ENCODE data around the gene HES2. TPM values are rescaled to one million over a fixed set of nuclear protein-coding genes. Genes with fewer than 3 reads are reported as not detected.

HES2 gene
- total and polyA plus RNA-seq, 4 experiments from 2014 or later, result not detected

GRCh38 chr1:6412896-6413295 lies 6.8 kb downstream of the HES2 start:
- Mint-ChIP-seq H3K36me3 (no peaks in the 10 kb centered on the region), H3K4me3 (no peak overlapping the region), H3K27me3 (peaks cover 38 to 48% of the 10 kb centered on the region in 2 donors), H3K9me3 (no peaks in the 10 kb centered on the region), H3K27ac (peak overlapping the region in 1 of 7 donors; percentile 16), H3K4me1 (peaks cover 1 to 7% (median 5%) of the 10 kb centered on the region in 4 donors)
- Histone ChIP-seq H3K36me3 (ENCODE audit: insufficient read depth, low read length) (no peaks in the 10 kb centered on the region), H3K4me3 (ENCODE audit: low read length in 2 of 2) (no peak overlapping the region), H3K27me3 (ENCODE audit: insufficient read depth, low read length) (peaks cover 34% of the 10 kb centered on the region), H3K4me1 (ENCODE audit: insufficient read depth, low read length) (peaks cover 8% of the 10 kb centered on the region), H3K9me3 (ENCODE audit: control insufficient read depth in 1 of 2, low read length in 2 of 2) (no peaks in the 10 kb centered on the region), H3K27ac (ENCODE audit: low read depth, low read length) (no peak overlapping the region)
- ChIA-PET CTCF (ENCODE audit: partially characterized antibody) (interaction anchor here (1.4 to 5.5 kb wide), 5 partner anchors 8 to 166 kb away, joined by 3 to 30 read pairs (median 6); no protein-coding TSS in a partner anchor), POLR2A (ENCODE audit: partially characterized antibody) (no interaction called here)
- no peak for DNase-seq
- intact Hi-C loops (cut with micrococcal nuclease), result no loop called here

DNA sequence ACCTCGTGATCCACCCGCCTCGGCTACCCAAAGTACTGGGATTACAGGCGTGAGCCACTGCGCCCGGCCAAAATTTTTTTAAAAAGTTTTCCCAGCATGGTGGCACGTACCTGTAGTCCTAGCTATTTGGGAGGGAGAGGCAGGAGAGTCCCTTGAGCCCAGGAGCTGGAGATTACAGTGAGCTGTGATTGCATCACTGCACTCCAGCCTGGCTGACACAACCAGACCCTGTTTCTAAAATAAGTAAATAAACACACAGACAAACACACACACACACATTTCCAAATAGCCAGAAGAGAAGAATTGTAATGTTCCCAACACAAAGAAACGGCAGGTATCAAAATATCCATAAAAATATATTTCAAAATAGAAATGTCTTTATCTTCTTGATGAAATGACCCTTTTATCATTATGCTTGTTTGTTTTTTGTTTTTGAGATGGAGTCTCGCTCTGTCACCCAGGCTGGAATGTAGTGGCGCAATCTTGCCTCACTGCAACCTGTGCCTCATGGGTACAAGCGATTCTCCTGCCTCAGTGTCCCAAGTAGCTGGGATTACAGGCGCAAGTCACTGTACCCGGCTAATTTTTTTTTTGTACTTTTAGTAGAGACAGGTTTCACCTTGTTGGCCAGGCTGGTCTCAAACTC lies 9.3 kb downstream of the HES2 start:
- Histone ChIP-seq H3K9me3 (ENCODE audit: control insufficient read depth in 1 of 2, low read length in 2 of 2) (no peaks in the 10 kb centered on the region), H3K27me3 (ENCODE audit: insufficient read depth, low read length) (peaks cover 11% of the 10 kb centered on the region), H3K36me3 (ENCODE audit: insufficient read depth, low read length) (no peaks in the 10 kb centered on the region), H3K4me3 (ENCODE audit: low read length in 2 of 2) (no peak overlapping the region), H3K27ac (ENCODE audit: low read depth, low read length) (no peak overlapping the region), H3K4me1 (ENCODE audit: insufficient read depth, low read length) (peaks cover 8% of the 10 kb centered on the region)
- Mint-ChIP-seq H3K27ac (no peak overlapping the region), H3K36me3 (no peaks in the 10 kb centered on the region), H3K9me3 (no peaks in the 10 kb centered on the region), H3K27me3 (peaks cover 17 to 27% of the 10 kb centered on the region in 2 donors), H3K4me1 (peaks cover 0 to 7% (median 5%) of the 10 kb centered on the region in 4 donors), H3K4me3 (no peak overlapping the region)
- intact Hi-C loops (cut with micrococcal nuclease), result no loop called here
- no peak for DNase-seq
- CTCF ChIA-PET (ENCODE audit: partially characterized antibody), result interaction anchor here (1.6 to 5.5 kb wide), 2 partner anchors 12 to 62 kb away, joined by 6 to 30 read pairs; no protein-coding TSS in a partner anchor
- POLR2A ChIA-PET (ENCODE audit: partially characterized antibody), result no interaction called here

GRCh38 chr1:6409733-6410132 lies 10.0 kb downstream of the HES2 start:
- H3K4me1 ChIP-seq (ENCODE audit: insufficient read depth, low read length), result peaks cover 6% of the 10 kb centered on the region
- H3K36me3 Mint-ChIP-seq, result no peaks in the 10 kb centered on the region
- no peaks in the 10 kb centered on the region for H3K36me3 ChIP-seq (ENCODE audit: insufficient read depth, low read length)
- H3K27me3 Mint-ChIP-seq, result peaks cover 12 to 22% of the 10 kb centered on the region in 2 donors
- no peak overlapping the region for H3K4me3 Mint-ChIP-seq
- H3K9me3 ChIP-seq (ENCODE audit: control insufficient read depth in 1 of 2, low read length in 2 of 2), result no peaks in the 10 kb centered on the region
- no peak overlapping the region for H3K27ac ChIP-seq (ENCODE audit: low read depth, low read length)
- H3K27ac Mint-ChIP-seq, result no peak overlapping the region
- H3K4me1 Mint-ChIP-seq, result peaks cover 1 to 8% (median 5%) of the 10 kb centered on the region in 4 donors
- no peak overlapping the region for H3K4me3 ChIP-seq (ENCODE audit: low read length in 2 of 2)
- ChIA-PET CTCF (ENCODE audit: partially characterized antibody) (interaction anchor here (0.6 to 11.7 kb wide), 4 partner anchors 13 to 119 kb away, joined by 4 to 173 read pairs (median 17); no protein-coding TSS in a partner anchor), POLR2A (ENCODE audit: partially characterized antibody) (no interaction called here)
- peaks cover 5% of the 10 kb centered on the region for H3K27me3 ChIP-seq (ENCODE audit: insufficient read depth, low read length)
- no peak for DNase-seq
- no peaks in the 10 kb centered on the region for H3K9me3 Mint-ChIP-seq
- intact Hi-C loops (cut with micrococcal nuclease), result no loop called here

DNA sequence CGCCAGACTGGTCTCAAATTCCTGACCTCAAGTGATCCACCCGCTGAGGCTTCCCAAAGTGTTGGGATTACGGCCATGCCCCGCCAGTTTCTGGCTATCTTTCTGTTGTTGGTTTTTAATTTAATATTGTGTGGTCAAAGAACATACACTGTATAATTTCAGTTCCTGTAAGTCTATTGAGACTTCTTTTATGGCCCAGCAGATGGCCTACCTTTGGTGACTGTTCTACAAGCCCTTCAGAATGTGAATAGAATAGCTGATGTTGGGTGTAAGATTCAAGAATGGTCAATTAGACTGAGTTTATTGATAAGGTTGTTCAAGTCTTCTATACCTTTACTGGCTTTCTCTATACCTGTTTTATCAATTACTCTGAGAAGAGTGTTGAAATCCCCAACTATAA lies 10.7 kb downstream of the HES2 start:
- H3K9me3 Mint-ChIP-seq, result no peaks in the 10 kb centered on the region
- H3K27me3 Mint-ChIP-seq, result peaks cover 5 to 15% of the 10 kb centered on the region in 2 donors
- POLR2A ChIA-PET (ENCODE audit: partially characterized antibody), result no interaction called here
- H3K27me3 ChIP-seq (ENCODE audit: insufficient read depth, low read length), result no peaks in the 10 kb centered on the region
- H3K4me1 Mint-ChIP-seq, result peaks cover 0 to 4% (median 1%) of the 10 kb centered on the region in 4 donors
- DNase-seq, result no peak
- H3K4me3 ChIP-seq (ENCODE audit: low read length in 2 of 2), result no peak overlapping the region
- H3K36me3 ChIP-seq (ENCODE audit: insufficient read depth, low read length), result no peaks in the 10 kb centered on the region
- no peak overlapping the region for H3K27ac Mint-ChIP-seq
- H3K9me3 ChIP-seq (ENCODE audit: control insufficient read depth in 1 of 2, low read length in 2 of 2), result no peaks in the 10 kb centered on the region
- H3K4me1 ChIP-seq (ENCODE audit: insufficient read depth, low read length), result no peaks in the 10 kb centered on the region
- intact Hi-C loops (cut with micrococcal nuclease), result no loop called here
- no peak overlapping the region for H3K4me3 Mint-ChIP-seq
- CTCF ChIA-PET (ENCODE audit: partially characterized antibody), result interaction anchor here (0.6 to 11.7 kb wide), 6 partner anchors 30 to 163 kb away, joined by 3 to 173 read pairs (median 8); no protein-coding TSS in a partner anchor
- H3K36me3 Mint-ChIP-seq, result no peaks in the 10 kb centered on the region
- no peak overlapping the region for H3K27ac ChIP-seq (ENCODE audit: low read depth, low read length)

GRCh38 chr1:6408023-6408422 lies 11.7 kb downstream of the HES2 start:
- Histone ChIP-seq H3K4me1 (ENCODE audit: insufficient read depth, low read length) (no peaks in the 10 kb centered on the region), H3K27me3 (ENCODE audit: insufficient read depth, low read length) (no peaks in the 10 kb centered on the region), H3K9me3 (ENCODE audit: control insufficient read depth in 1 of 2, low read length in 2 of 2) (no peaks in the 10 kb centered on the region), H3K27ac (ENCODE audit: low read depth, low read length) (no peak overlapping the region), H3K36me3 (ENCODE audit: insufficient read depth, low read length) (no peaks in the 10 kb centered on the region), H3K4me3 (ENCODE audit: low read length in 2 of 2) (no peak overlapping the region)
- Mint-ChIP-seq H3K4me3 (no peak overlapping the region), H3K36me3 (no peaks in the 10 kb centered on the region), H3K4me1 (peaks cover 0 to 3% (median 1%) of the 10 kb centered on the region in 4 donors), H3K27ac (no peak overlapping the region), H3K9me3 (no peaks in the 10 kb centered on the region), H3K27me3 (peaks cover 4 to 12% of the 10 kb centered on the region in 2 donors)
- no peak for DNase-seq
- POLR2A ChIA-PET (ENCODE audit: partially characterized antibody), result no interaction called here
- CTCF ChIA-PET (ENCODE audit: partially characterized antibody), result interaction anchor here (2.0 to 11.7 kb wide), 3 partner anchors 47 to 161 kb away, joined by 11 to 173 read pairs (median 71); no protein-coding TSS in a partner anchor
- intact Hi-C loops (cut with micrococcal nuclease), result no loop called here

- Mint-ChIP-seq H3K4me3 (no peak overlapping the region), H3K4me1 (peaks cover 0 to 5% (median 4%) of the 10 kb centered on the region in 4 donors), H3K9me3 (no peaks in the 10 kb centered on the region), H3K27ac (no peak overlapping the region), H3K36me3 (no peaks in the 10 kb centered on the region), H3K27me3 (peaks cover 2 to 4% of the 10 kb centered on the region in 2 donors)
- Histone ChIP-seq H3K27ac (ENCODE audit: low read depth, low read length) (no peak overlapping the region), H3K4me1 (ENCODE audit: insufficient read depth, low read length) (no peaks in the 10 kb centered on the region), H3K9me3 (ENCODE audit: control insufficient read depth in 1 of 2, low read length in 2 of 2) (no peaks in the 10 kb centered on the region), H3K4me3 (ENCODE audit: low read length in 2 of 2) (no peak overlapping the region), H3K27me3 (ENCODE audit: insufficient read depth, low read length) (no peaks in the 10 kb centered on the region), H3K36me3 (ENCODE audit: insufficient read depth, low read length) (no peaks in the 10 kb centered on the region)
- POLR2A ChIA-PET (ENCODE audit: partially characterized antibody), result no interaction called here
- no peak for DNase-seq
- CTCF ChIA-PET (ENCODE audit: partially characterized antibody), result interaction anchor here (0.7 to 11.7 kb wide), 7 partner anchors 13 to 155 kb away, joined by 3 to 173 read pairs (median 8); no protein-coding TSS in a partner anchor
- intact Hi-C loops (cut with micrococcal nuclease), result no loop called here
Observed at GRCh38 chr1:6401673-6402072, 18.0 kb downstream of the HES2 start.

DNA sequence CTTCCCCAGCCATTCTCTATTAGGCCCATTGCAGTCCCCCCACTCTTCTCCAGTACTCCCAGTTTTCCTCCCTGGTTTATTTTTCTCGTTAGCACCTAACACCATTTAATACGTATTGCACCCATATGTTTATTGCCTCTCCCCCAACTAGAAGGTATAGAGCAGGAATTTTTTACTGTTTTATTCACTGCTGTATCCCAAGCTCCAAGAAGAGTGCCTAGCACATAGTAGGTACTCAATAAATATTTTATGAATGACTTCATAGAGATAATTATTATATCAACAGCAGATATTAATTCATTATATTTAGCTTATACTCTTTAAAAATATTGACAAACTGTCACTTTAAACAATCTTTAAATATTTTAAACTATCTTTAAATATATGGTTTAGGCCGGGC lies 20.4 kb downstream of the HES2 start:
- H3K9me3 ChIP-seq (ENCODE audit: control insufficient read depth in 1 of 2, low read length in 2 of 2), result no peaks in the 10 kb centered on the region
- DNase-seq, result no peak
- Mint-ChIP-seq H3K4me1 (peaks cover 4 to 14% (median 7%) of the 10 kb centered on the region in 4 donors), H3K27ac (peak overlapping the region in 1 of 7 donors; percentile 21), H3K36me3 (no peaks in the 10 kb centered on the region), H3K9me3 (no peaks in the 10 kb centered on the region), H3K27me3 (peaks cover 2 to 4% of the 10 kb centered on the region in 2 donors), H3K4me3 (peak overlapping the region in 1 of 8 donors; percentile 16)
- H3K27me3 ChIP-seq (ENCODE audit: insufficient read depth, low read length), result no peaks in the 10 kb centered on the region
- H3K36me3 ChIP-seq (ENCODE audit: insufficient read depth, low read length), result no peaks in the 10 kb centered on the region
- POLR2A ChIA-PET (ENCODE audit: partially characterized antibody), result interaction anchor here (1.1 kb wide), 1 partner anchor 51 kb away, joined by 4 read pairs; no protein-coding TSS in a partner anchor
- intact Hi-C loops (cut with micrococcal nuclease), result no loop called here
- no peak overlapping the region for H3K27ac ChIP-seq (ENCODE audit: low read depth, low read length)
- CTCF ChIA-PET (ENCODE audit: partially characterized antibody), result interaction anchor here (1.4 to 11.7 kb wide), 4 partner anchors 22 to 152 kb away, joined by 3 to 173 read pairs (median 5); no protein-coding TSS in a partner anchor
- peaks cover 8% of the 10 kb centered on the region for H3K4me1 ChIP-seq (ENCODE audit: insufficient read depth, low read length)
- H3K4me3 ChIP-seq (ENCODE audit: low read length in 2 of 2), result no peak overlapping the region

All from CD4-positive, alpha-beta memory T cell (primary cell).